Muscle layer of colon (tissue), 2 donors: ENCODE measurements around the gene GJA4.
"Not testable (repeated sequence)": the region's sequence is repeated elsewhere in the genome, so short reads cannot be mapped to it uniquely, and the experiment has no call there.

Source experiments
- H3K27ac ChIP-seq: one replicate; pipeline ENCODE4 v1.7.0; 2013; ENCODE audit warnings: low read depth, mild to moderate bottlenecking, low read length, moderate library complexity
- H3K27me3 ChIP-seq, 2 donors: one replicate each; pipeline ENCODE4 v1.7.0; 2013; ENCODE audit warnings: low read length in 2 of 2, mild to moderate bottlenecking in 2 of 2; ENCODE audit not compliant: insufficient read depth in 2 of 2, control insufficient read depth in 1 of 2
- H3K36me3 ChIP-seq: one replicate; pipeline ENCODE4 v1.7.0; 2013; ENCODE audit warnings: mild to moderate bottlenecking, low read length; ENCODE audit not compliant: insufficient read depth
- H3K4me1 ChIP-seq: one replicate; pipeline ENCODE4 v1.7.0; 2013; ENCODE audit warnings: mild to moderate bottlenecking, low read length; ENCODE audit not compliant: insufficient read depth
- H3K4me3 ChIP-seq, 2 donors: one replicate each; pipeline ENCODE4 v1.7.0; 2013; ENCODE audit warnings: low read length in 2 of 2, low read depth in 1 of 2, mild to moderate bottlenecking in 1 of 2, moderate library complexity in 1 of 2
- H3K9ac ChIP-seq: one replicate; pipeline ENCODE4 v1.7.0; 2013; ENCODE audit warnings: low read length
- H3K9me3 ChIP-seq: one replicate; pipeline ENCODE4 v1.7.0; 2013; ENCODE audit warnings: mild to moderate bottlenecking, low read length
- donor health status: abdominal sarcoma.
- donor health status: Adenocarcinoma of cecum.

Gene GJA4

GRCh38 chr1:34795916-34796315, 3.1 kb downstream of the GJA4 start:
- Histone ChIP-seq H3K9ac (no peak overlapping the region), H3K4me1 (no peaks in the 10 kb centered on the region), H3K27ac (no peak overlapping the region), H3K27me3 (peaks cover 0 to 21% of the 10 kb centered on the region in 2 donors), H3K9me3 (no peaks in the 10 kb centered on the region), H3K36me3 (no peaks in the 10 kb centered on the region), H3K4me3 (no peak overlapping the region)

DNA sequence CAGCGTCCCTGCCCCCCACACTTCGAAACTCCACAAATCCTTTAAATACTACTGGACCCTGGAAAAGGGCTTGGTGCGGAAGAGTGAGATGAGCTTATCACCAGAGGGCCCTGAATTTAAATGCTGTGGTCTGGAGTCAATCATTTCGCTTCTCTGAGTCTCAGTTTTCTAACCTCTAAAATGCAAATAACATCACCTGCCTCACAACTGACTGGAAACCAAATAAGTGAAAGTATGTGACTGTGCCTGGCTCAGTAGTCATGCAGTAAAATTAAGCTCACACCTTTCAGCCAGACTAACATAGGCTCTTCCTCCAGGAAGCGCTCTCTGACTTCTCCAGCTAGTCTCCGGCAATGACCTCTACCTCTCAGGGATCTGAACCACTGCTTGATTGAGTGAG, 4.2 kb downstream of the GJA4 start:
- Histone ChIP-seq H3K4me3 (no peak overlapping the region), H3K9ac (no peak overlapping the region)

GRCh38 chr1:34800214-34800613, 7.4 kb downstream of the GJA4 start:
- Histone ChIP-seq H3K9me3 (no peaks in the 10 kb centered on the region), H3K36me3 (no peaks in the 10 kb centered on the region), H3K27me3 (peaks cover 0 to under 1% of the 10 kb centered on the region in 2 donors), H3K4me3 (no peak overlapping the region), H3K4me1 (no peaks in the 10 kb centered on the region), H3K27ac (no peak overlapping the region), H3K9ac (no peak overlapping the region)

More for the DNA sequence above, 4.2 kb downstream of the GJA4 start:
- no peaks in the 10 kb centered on the region for H3K36me3 ChIP-seq
- H3K27ac ChIP-seq = no peak overlapping the region
- H3K27me3 ChIP-seq = peaks cover 0 to 19% of the 10 kb centered on the region in 2 donors
- H3K4me1 ChIP-seq = no peaks in the 10 kb centered on the region
- no peaks in the 10 kb centered on the region for H3K9me3 ChIP-seq

DNA sequence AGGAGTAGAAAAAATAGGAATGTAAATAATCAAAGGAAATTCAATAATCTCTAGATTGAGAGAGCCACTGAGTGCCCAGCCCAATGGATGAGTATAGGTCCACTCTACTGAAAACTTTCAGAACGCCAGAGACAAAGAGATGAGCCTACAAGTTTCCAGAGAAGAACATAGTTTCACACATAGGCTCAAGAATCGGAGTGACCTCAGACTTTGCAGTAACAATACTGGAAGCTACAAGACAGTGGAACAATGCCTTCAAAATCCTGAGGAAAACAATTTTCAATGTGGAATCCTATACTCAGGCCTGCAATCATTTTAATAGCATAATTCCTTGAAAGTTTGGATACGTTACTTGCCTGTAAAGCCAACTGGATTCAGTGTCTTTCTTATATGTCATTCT, 11.0 kb downstream of the GJA4 start:
- H3K9ac ChIP-seq = no peak overlapping the region
- H3K4me1 ChIP-seq = no peaks in the 10 kb centered on the region
- H3K9me3 ChIP-seq = no peaks in the 10 kb centered on the region
- no peak overlapping the region for H3K27ac ChIP-seq
- H3K27me3 ChIP-seq = no peaks in the 10 kb centered on the region
- H3K36me3 ChIP-seq = no peaks in the 10 kb centered on the region
- H3K4me3 ChIP-seq = no peak overlapping the region

GRCh38 chr1:34806396-34806795, 13.6 kb downstream of the GJA4 start:
- Histone ChIP-seq H3K4me3 (no peak overlapping the region), H3K9ac (no peak overlapping the region), H3K27me3 (no peaks in the 10 kb centered on the region), H3K9me3 (no peaks in the 10 kb centered on the region), H3K27ac (no peak overlapping the region), H3K4me1 (no peaks in the 10 kb centered on the region), H3K36me3 (no peaks in the 10 kb centered on the region)

- Histone ChIP-seq H3K9me3 (no peaks in the 10 kb centered on the region), H3K4me3 (no peak overlapping the region), H3K36me3 (no peaks in the 10 kb centered on the region), H3K27me3 (no peaks in the 10 kb centered on the region), H3K9ac (no peak overlapping the region), H3K27ac (no peak overlapping the region), H3K4me1 (no peaks in the 10 kb centered on the region)
These were observed 15.4 kb downstream of the GJA4 start for GRCh38 chr1:34808051-34808810.

DNA sequence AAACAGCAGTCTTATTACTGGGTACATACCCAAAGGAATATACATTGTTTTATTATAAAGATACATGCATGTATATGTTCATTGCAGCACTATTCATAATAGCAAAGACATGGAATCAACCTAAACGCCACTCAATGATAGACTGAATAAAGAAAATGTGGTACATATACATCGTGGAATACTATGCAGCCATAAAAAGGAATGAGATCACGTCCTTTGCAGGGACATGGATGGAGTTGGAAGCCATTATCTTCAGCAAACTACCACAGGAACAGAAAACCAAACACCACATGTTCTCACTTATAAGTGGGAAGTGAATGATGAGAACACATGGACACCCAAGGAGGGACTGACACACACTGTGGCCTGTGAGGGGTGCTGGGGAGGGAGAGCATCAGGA, 18.0 kb downstream of the GJA4 start:
- not testable (repeated sequence) for H3K9me3 ChIP-seq, H3K9ac ChIP-seq, H3K27ac ChIP-seq, H3K36me3 ChIP-seq, H3K4me1 ChIP-seq, H3K27me3 ChIP-seq, H3K4me3 ChIP-seq

- H3K27me3 ChIP-seq = no peaks in the 10 kb centered on the region
- no peaks in the 10 kb centered on the region for H3K9me3 ChIP-seq
- H3K36me3 ChIP-seq = no peaks in the 10 kb centered on the region
- no peak overlapping the region for H3K27ac ChIP-seq
- no peaks in the 10 kb centered on the region for H3K4me1 ChIP-seq
- H3K9ac ChIP-seq = no peak overlapping the region
- no peak overlapping the region for H3K4me3 ChIP-seq
These were observed 23.5 kb downstream of the GJA4 start for GRCh38 chr1:34816332-34816731.

DNA sequence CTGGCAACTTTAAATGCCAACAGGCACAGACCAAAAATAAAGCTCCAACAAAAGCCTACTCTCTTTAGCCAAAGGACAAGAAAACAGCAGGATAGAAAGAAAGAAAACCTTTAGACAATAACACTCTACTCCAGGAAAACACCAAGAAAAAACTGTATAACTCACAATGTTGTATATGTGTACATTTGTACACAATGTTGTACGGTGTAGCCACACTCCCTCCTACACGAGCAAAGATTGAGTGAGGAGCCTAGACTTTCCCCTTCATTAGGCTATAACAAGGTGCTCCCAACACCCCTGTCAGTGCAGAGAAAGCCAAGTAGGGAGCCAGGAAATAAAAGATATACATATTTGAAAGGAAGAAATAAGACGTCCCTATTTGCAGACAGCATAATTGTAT, 24.0 kb downstream of the GJA4 start:
- no peak overlapping the region for H3K9ac ChIP-seq
- no peaks in the 10 kb centered on the region for H3K4me1 ChIP-seq
- H3K4me3 ChIP-seq = no peak overlapping the region
- no peaks in the 10 kb centered on the region for H3K27me3 ChIP-seq
- H3K9me3 ChIP-seq = no peaks in the 10 kb centered on the region
- no peaks in the 10 kb centered on the region for H3K36me3 ChIP-seq
- H3K27ac ChIP-seq = no peak overlapping the region

DNA sequence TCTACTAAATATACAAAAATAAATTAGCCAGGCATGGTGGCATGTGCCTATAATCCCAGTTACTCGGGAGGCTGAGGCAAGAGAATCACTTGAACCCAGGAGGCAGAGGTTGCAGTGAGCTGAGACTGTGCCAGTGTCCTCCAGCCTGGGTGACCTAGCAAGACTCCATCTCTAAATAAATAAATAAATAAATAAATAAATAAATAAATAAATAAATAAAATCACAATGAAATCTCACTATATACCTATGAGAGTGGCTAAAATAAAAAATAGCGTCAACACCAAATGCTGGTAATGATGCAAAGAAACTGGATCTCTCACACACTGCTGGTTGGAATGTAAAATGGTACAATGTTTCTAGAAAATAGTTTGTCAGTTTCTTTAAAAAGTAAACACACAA, 26.1 kb downstream of the GJA4 start:
- not testable (repeated sequence) for H3K9me3 ChIP-seq, H3K27me3 ChIP-seq, H3K27ac ChIP-seq, H3K9ac ChIP-seq, H3K4me3 ChIP-seq, H3K4me1 ChIP-seq, H3K36me3 ChIP-seq

GRCh38 chr1:34822202-34822601, 29.4 kb downstream of the GJA4 start:
- Histone ChIP-seq H3K27me3 (no peaks in the 10 kb centered on the region), H3K36me3 (no peaks in the 10 kb centered on the region), H3K9ac (no peak overlapping the region), H3K4me3 (no peak overlapping the region), H3K9me3 (no peaks in the 10 kb centered on the region), H3K4me1 (no peaks in the 10 kb centered on the region), H3K27ac (no peak overlapping the region)

- Histone ChIP-seq H3K4me1 (no peaks in the 10 kb centered on the region), H3K27ac (no peak overlapping the region), H3K36me3 (no peaks in the 10 kb centered on the region), H3K27me3 (no peaks in the 10 kb centered on the region), H3K4me3 (no peak overlapping the region), H3K9me3 (no peaks in the 10 kb centered on the region), H3K9ac (no peak overlapping the region)
These were observed 32.1 kb downstream of the GJA4 start for GRCh38 chr1:34824817-34825454.
